Coronary artery (tissue), 2 donors: Measurements from ENCODE around the gene RAB44.

ENCODE experiments used
- DNase-seq: peaks from one replicate; pipeline ENCODE4 v3.0.0-alpha.2; 2017; ENCODE audit warnings: low spot score
- H3K27ac ChIP-seq, 2 donors: fragments of 200-600 bp; sonication (generic); one replicate each; pipeline ENCODE4 v1.5.1; 2016 to 2019
- H3K4me3 ChIP-seq: fragments of 200-600 bp; sonication (generic); 2 replicates; pipeline ENCODE4 v1.5.1; 2016; ENCODE audit warnings: mild to moderate bottlenecking, moderate library complexity
- CTCF ChIP-seq: fragments of 200-600 bp; sonication (generic); IDR thresholded peaks from one replicate; pipeline ENCODE4 v1.5.1; 2019; ENCODE audit warnings: antibody characterized with exemption

Gene RAB44

GRCh38 chr6:36779227-36779626 is 81.6 kb downstream of the RAB44 start:
- no peak for DNase-seq
- TF ChIP-seq CTCF, result no peak
- Histone ChIP-seq H3K4me3 (no peak overlapping the region), H3K27ac (no peak overlapping the region)

- no peak overlapping the region for H3K27ac ChIP-seq
- TF ChIP-seq CTCF, result no peak
- DNase-seq, result no peak
- H3K4me3 ChIP-seq, result no peak overlapping the region
Measured at GRCh38 chr6:36780442-36781177, 83.0 kb downstream of the RAB44 start.

- Histone ChIP-seq H3K4me3 (no peak overlapping the region), H3K27ac (no peak overlapping the region)
- no peak for TF ChIP-seq CTCF
- DNase-seq, result no peak
Measured at GRCh38 chr6:36781669-36782068, 84.0 kb downstream of the RAB44 start.
